B cell (primary cell): Measurements from ENCODE around the gene GPT2. TPM values are rescaled to one million over a fixed set of nuclear protein-coding genes. Genes with fewer than 3 reads are reported as not detected.

ENCODE experiments used
- ATAC-seq: fragments of 200-7000 bp; cut with Tn5 transposase; one replicate; pipeline ENCODE4 v1.10.0; 2021; ENCODE audit warnings: low read depth, mild to moderate bottlenecking, moderate number of reproducible peaks, moderate library complexity
- CTCF ChIA-PET: fragments of 350-600 bp; sonication (Branson Sonifier 250); formaldehyde crosslinking; loops from one replicate; lab custom pipeline; 2021; ENCODE audit warnings: antibody characterized with exemption, inconsistent platforms; lab: Charles Lee
- POLR2A ChIA-PET: fragments of 350-600 bp; sonication (Branson Sonifier 250); formaldehyde crosslinking; loops from one replicate; lab custom pipeline; 2021; ENCODE audit warnings: antibody characterized with exemption; lab: Charles Lee
- DNase-seq: peaks from one replicate; pipeline ENCODE4 v3.0.0; 2013
- H2AFZ ChIP-seq: 2 replicates; pipeline ENCODE4 v1.6.1; 2012; ENCODE audit warnings: mild to moderate bottlenecking, low read depth, low read length; ENCODE audit not compliant: insufficient read depth, poor library complexity, severe bottlenecking
- H3K27ac ChIP-seq, 2 donors: 1 replicate in 1 of 2; 2 replicates in 1 of 2; pipeline ENCODE4 v1.5.1; 2012 to 2013; ENCODE audit warnings: low read length in 2 of 2, mild to moderate bottlenecking in 2 of 2, moderate library complexity in 1 of 2
- H3K27me3 ChIP-seq, 4 experiments: fragments of 200-600 bp in 1 of 4; sonication (generic) in 1 of 4; replicated peaks in 1 of 4; 1 replicate in 2 of 4; 2 replicates in 2 of 4; pipeline versions ENCODE4 v1.6.1 to v1.7.0; 2013 to 2016; ENCODE audit warnings: low read length in 3 of 4, mild to moderate bottlenecking in 2 of 4, mixed read lengths in 1 of 4, moderate library complexity in 1 of 4; ENCODE audit not compliant: insufficient read depth in 4 of 4, control insufficient read depth in 3 of 4; ENCODE audit errors: control extremely low read depth in 1 of 4
- H3K36me3 ChIP-seq, 2 experiments: replicated peaks in 1 of 2; 1 replicate in 1 of 2; 2 replicates in 1 of 2; pipeline versions ENCODE4 v1.6.1 to v1.7.1; 2013; ENCODE audit warnings: low read length in 1 of 2; ENCODE audit not compliant: insufficient read depth in 2 of 2, control insufficient read depth in 1 of 2; ENCODE audit errors: control extremely low read depth in 1 of 2, extremely low read depth in 1 of 2
- H3K4me1 ChIP-seq, 2 donors: fragments of 200-600 bp in 1 of 2; sonication (generic) in 1 of 2; 1 replicate in 1 of 2; 2 replicates in 1 of 2; pipeline versions ENCODE4 v1.5.1 to v1.6.1; 2013 to 2017; ENCODE audit warnings: low read length in 2 of 2; ENCODE audit not compliant: control insufficient read depth in 2 of 2, insufficient read depth in 2 of 2
- H3K4me2 ChIP-seq: replicated peaks from 2 replicates; pipeline ENCODE3; 2012; ENCODE audit warnings: mild to moderate bottlenecking, low read depth, low read length; ENCODE audit not compliant: poor library complexity, severe bottlenecking
- H3K4me3 ChIP-seq, 5 experiments: fragments of 200-600 bp in 1 of 5; sonication (generic) in 1 of 5; 1 replicate in 3 of 5; 2 replicates in 2 of 5; pipeline versions ENCODE4 v1.5.1 to v1.7.0; 2011 to 2016; ENCODE audit warnings: low read length in 4 of 5, mild to moderate bottlenecking in 4 of 5, low read depth in 2 of 5, control low read depth in 1 of 5, moderate library complexity in 1 of 5; ENCODE audit not compliant: insufficient read depth in 1 of 5; ENCODE audit errors: control extremely low read depth in 1 of 5, extremely low read depth in 1 of 5
- H3K79me2 ChIP-seq: fragments of 200-600 bp; sonication (generic); one replicate; pipeline ENCODE4 v1.6.0; 2016; ENCODE audit warnings: low read length; ENCODE audit not compliant: control insufficient read depth, insufficient read depth
- H3K9ac ChIP-seq: fragments of 200-600 bp; sonication (generic); 2 replicates; pipeline ENCODE4 v1.6.1; 2017; ENCODE audit warnings: mild to moderate bottlenecking, low read length, moderate library complexity
- H3K9me3 ChIP-seq, 3 donors: one replicate each; pipeline versions ENCODE4 v1.6.1 to v1.7.1; 2013; ENCODE audit warnings: low read length in 2 of 3; ENCODE audit not compliant: control insufficient read depth in 2 of 3, insufficient read depth in 1 of 3; ENCODE audit errors: control extremely low read depth in 1 of 3
- H4K20me1 ChIP-seq: 2 replicates; pipeline ENCODE4 v1.6.0; 2012; ENCODE audit warnings: mild to moderate bottlenecking, low read length; ENCODE audit not compliant: insufficient read depth, control insufficient read depth, poor library complexity, severe bottlenecking
- H3K27ac Mint-ChIP-seq: one replicate; pipeline ENCODE4 v1.8.0; 2021; ENCODE audit warnings: mixed read lengths
- H3K27me3 Mint-ChIP-seq: one replicate; pipeline ENCODE4 v1.8.0; 2021; ENCODE audit warnings: mixed read lengths
- H3K4me1 Mint-ChIP-seq: one replicate; pipeline ENCODE4 v1.8.0; 2021; ENCODE audit warnings: mixed read lengths
- H3K4me3 Mint-ChIP-seq: one replicate; pipeline ENCODE4 v1.8.0; 2021; ENCODE audit warnings: mixed read lengths
- H3K9me3 Mint-ChIP-seq: one replicate; pipeline ENCODE4 v1.8.0; 2022; ENCODE audit warnings: mixed read lengths; ENCODE audit not compliant: insufficient read depth
- CTCF ChIP-seq: fragments of 200-600 bp; IDR thresholded peaks from one replicate; pipeline ENCODE4 v1.8.0; 2022; ENCODE audit warnings: antibody characterized with exemption, mild to moderate bottlenecking
- EZH2 ChIP-seq: IDR thresholded peaks from 2 replicates; pipeline ENCODE4 v1.6.1; 2012; ENCODE audit warnings: borderline replicate concordance, low read depth, mild to moderate bottlenecking, moderate library complexity, low read length; ENCODE audit not compliant: insufficient read depth, poor library complexity, severe bottlenecking
- whole genome bisulfite sequencing: methylation state at CpG from one replicate; pipeline ENCODE4 v1.1.5; 2013; ENCODE audit warnings: missing lambda C conversion rate; ENCODE audit not compliant: insufficient coverage; 5-methylcytosine and 5-hydroxymethylcytosine counted together
- intact Hi-C: fragments of 100-400 bp; cut with micrococcal nuclease; formaldehyde crosslinking; loops from one replicate; pipeline ENCODE4 v1.10.0; 2022
- polyA plus RNA-seq: library from polyadenylated mRNA; depleted of rRNA; stranded (reverse); fragments of >200 nt; gene quantifications from 2 replicates; pipeline ENCODE4 v1.2.3, GENCODE V29; 2012
- total RNA-seq, 2 donors: library from RNA; stranded (reverse); fragments of 120-200 nt in 1 of 2; gene quantifications; 1 replicate in 1 of 2; 2 replicates in 1 of 2; pipeline versions ENCODE4 v1.2.3 to v1.2.4, GENCODE V29; 2013 to 2022

GPT2 gene
- total and polyA plus RNA-seq, 2 donors (not counting 1 experiment from before 2014, with no cell fraction given) = 6.8 to 9.9 TPM

GRCh38 chr16:46843898-46844642 is 40.1 kb upstream of the GPT2 start:
- POLR2A ChIA-PET = no interaction called here
- H4K20me1 ChIP-seq = no peaks in the 10 kb centered on the region
- H3K27me3 ChIP-seq = no peaks in the 10 kb centered on the region
- peak overlapping the region; percentile 46 for H3K27ac Mint-ChIP-seq
- DNase-seq = peak; percentile 36
- peak overlapping the region; percentile 83 for H2AFZ ChIP-seq
- CTCF ChIA-PET = interaction anchor here (0.7 to 2.8 kb wide), 2 partner anchors 10 to 43 kb away, joined by 3 to 17 read pairs; no protein-coding TSS in a partner anchor
- peaks cover 0 to 10% of the 10 kb centered on the region in 2 donors for H3K4me1 ChIP-seq
- TF ChIP-seq EZH2 (no peak), CTCF (no peak)
- ATAC-seq = peak; percentile 58
- H3K9ac ChIP-seq = peak overlapping the region; percentile 27
- intact Hi-C loops = no loop called here
- H3K79me2 ChIP-seq = no peaks in the 10 kb centered on the region
- peak overlapping the region; percentile 64 for H3K4me2 ChIP-seq
- H3K4me3 ChIP-seq = peak overlapping the region in 4 of 5 experiments; percentile 21 to 42 (median 33)
- 44% methylated on average over 66 of the region's 74 CpGs for WGBS
- H3K27ac ChIP-seq = no peak overlapping the region
- H3K36me3 ChIP-seq = no peaks in the 10 kb centered on the region
- peaks cover 0 to 13% (median 0%) of the 10 kb centered on the region in 3 donors for H3K9me3 ChIP-seq
- H3K4me1 Mint-ChIP-seq = no peaks in the 10 kb centered on the region
- peak overlapping the region; percentile 77 for H3K4me3 Mint-ChIP-seq
- H3K9me3 Mint-ChIP-seq = no peaks in the 10 kb centered on the region
- H3K27me3 Mint-ChIP-seq = no peaks in the 10 kb centered on the region

DNA sequence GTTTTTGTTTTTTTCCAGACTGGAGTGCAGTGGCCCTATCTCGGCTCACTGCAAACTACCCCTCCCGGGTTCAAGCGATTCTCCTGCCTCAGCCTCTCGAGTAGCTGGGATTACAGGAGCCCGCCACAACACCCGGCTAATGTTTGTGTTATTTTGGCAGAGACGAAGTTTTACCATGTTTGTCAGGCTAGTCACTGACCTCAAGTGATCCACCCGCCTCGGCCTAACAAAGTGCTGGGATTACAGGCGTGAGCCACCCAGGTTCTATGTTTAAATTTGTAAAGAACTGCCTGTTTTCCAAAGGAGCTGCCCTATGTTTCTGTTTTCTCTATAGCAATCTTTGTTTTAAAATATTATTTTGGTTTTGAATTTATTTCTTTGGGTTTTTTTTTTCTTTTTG is 39.4 kb upstream of the GPT2 start:
- Histone ChIP-seq H3K4me1 (peaks cover 0 to 10% of the 10 kb centered on the region in 2 donors), H4K20me1 (no peaks in the 10 kb centered on the region), H2AFZ (no peak overlapping the region), H3K27ac (no peak overlapping the region), H3K27me3 (no peaks in the 10 kb centered on the region), H3K79me2 (no peaks in the 10 kb centered on the region), H3K4me3 (no peak overlapping the region), H3K9me3 (peaks cover 0 to 13% (median 0%) of the 10 kb centered on the region in 3 donors), H3K36me3 (no peaks in the 10 kb centered on the region), H3K4me2 (no peak overlapping the region), H3K9ac (no peak overlapping the region)
- POLR2A ChIA-PET = no interaction called here
- CTCF ChIA-PET = interaction anchor here (0.7 to 2.8 kb wide), 2 partner anchors 9 to 44 kb away, joined by 3 to 17 read pairs; no protein-coding TSS in a partner anchor
- DNase-seq (no peak), ATAC-seq (no peak)
- WGBS = 97% methylated on average over 6 of the region's 10 CpGs
- intact Hi-C loops = no loop called here
- Mint-ChIP-seq H3K4me1 (no peaks in the 10 kb centered on the region), H3K4me3 (no peak overlapping the region), H3K27ac (no peak overlapping the region), H3K27me3 (no peaks in the 10 kb centered on the region), H3K9me3 (no peaks in the 10 kb centered on the region)
- no peak for TF ChIP-seq CTCF
- no peak for TF ChIP-seq EZH2
